ENCODE results near the gene COQ4. TPM values are rescaled to one million over a fixed set of nuclear protein-coding genes. Genes with fewer than 3 reads are reported as not detected.
A peak's percentile ranks its signal among the peaks of the same experiment; 100 is the strongest.
"Not testable (repeated sequence)": the region's sequence is repeated elsewhere in the genome, so short reads cannot be mapped to it uniquely, and the experiment has no call there.

The COQ4 gene
- total and polyA plus RNA-seq, 2 donors = 23.1 to 41.6 TPM

DNA sequence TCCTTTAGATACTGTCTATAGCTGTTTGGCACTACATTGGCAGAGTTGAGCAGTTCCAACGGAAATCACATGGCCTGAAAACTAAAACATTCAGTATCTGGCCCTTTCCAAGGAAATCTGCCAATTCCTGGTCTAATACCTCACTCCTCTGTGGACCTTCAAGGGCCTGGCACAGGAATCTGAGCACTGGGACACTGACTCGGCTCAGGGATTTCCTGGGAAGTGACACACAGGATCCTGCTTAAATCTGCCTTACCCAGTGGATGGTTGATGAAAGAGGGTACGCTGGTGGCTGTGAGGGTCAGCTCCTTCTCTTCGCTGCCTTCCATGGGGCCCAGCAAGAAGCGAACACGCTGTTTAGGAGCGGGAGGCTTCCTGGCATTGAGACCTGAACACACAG is 1.3 kb upstream of the COQ4 start:
- Histone ChIP-seq H3K4me3 (ENCODE audit: low read depth, low read length) (peak overlapping the region; percentile 80), H3K27ac (ENCODE audit: low read depth) (no peak overlapping the region), H3K4me1 (ENCODE audit: insufficient read depth) (peaks cover 1% of the 10 kb centered on the region), H3K36me3 (ENCODE audit: insufficient read depth) (no peaks in the 10 kb centered on the region)
- DNase-seq (ENCODE audit: extremely low spot score) = no peak
- WGBS = 78% methylated on average over 7 of the region's 7 CpGs

DNA sequence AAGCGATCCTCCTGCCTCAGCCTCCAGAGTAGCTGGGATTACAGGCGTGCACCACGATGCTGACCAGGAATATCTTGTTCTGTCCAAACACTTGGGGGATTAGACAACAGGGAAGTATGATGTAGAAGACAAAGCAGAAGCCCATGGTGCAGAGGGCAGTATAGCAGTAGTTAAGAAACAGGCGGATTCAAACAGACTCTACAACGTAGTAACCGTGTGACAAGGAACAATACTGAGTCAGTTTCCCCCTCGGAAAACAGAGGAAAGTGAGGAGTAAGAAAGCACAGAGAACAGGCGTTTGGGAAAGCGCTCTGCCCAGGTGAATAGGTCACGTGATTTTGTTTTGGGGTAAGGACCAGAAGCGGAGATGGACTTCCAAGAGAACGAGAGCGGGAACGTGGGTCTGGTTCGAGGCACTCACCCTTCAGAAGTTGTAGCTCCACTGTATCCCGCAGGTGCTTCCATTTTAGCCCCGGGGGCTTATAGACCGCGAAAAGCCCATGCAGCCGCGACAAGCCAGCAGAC is 698 bp upstream of the COQ4 start:
- WGBS = 1% methylated on average over 21 of the region's 21 CpGs
- Histone ChIP-seq H3K4me3 (ENCODE audit: low read depth, low read length) (peak overlapping the region; percentile 80), H3K27ac (ENCODE audit: low read depth) (no peak overlapping the region), H3K4me1 (ENCODE audit: insufficient read depth) (peaks cover 1% of the 10 kb centered on the region), H3K36me3 (ENCODE audit: insufficient read depth) (no peaks in the 10 kb centered on the region)
- no peak for DNase-seq (ENCODE audit: extremely low spot score)

DNA sequence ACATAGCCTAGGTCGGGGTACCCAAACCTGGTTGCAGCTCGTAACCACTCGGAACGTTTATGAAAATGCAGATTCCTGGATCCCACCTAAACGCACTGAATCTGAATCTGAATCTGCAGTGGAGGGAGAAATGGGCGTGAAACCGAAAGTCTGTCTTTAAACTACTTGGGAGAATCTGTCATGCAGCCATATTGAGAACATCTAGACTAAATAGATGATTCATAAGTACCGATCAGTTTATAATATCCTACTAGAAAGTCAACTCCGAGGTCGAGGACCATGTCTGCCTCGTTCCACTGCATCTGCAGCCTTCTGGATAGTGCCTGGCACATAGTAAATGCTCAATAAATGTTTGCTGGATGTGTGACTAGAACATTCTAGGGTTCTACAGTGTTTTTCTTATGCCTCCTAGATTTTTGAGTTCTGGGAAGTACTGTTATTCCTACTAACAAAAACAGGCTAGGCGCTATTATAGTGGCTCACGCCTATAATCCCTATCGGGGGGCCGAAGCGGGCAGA is 632 bp downstream of the COQ4 start:
- Histone ChIP-seq H3K4me1 (ENCODE audit: insufficient read depth) (peaks cover 1% of the 10 kb centered on the region), H3K27ac (ENCODE audit: low read depth) (peak overlapping the region; percentile 63), H3K36me3 (ENCODE audit: insufficient read depth) (no peaks in the 10 kb centered on the region), H3K4me3 (ENCODE audit: low read depth, low read length) (peak overlapping the region; percentile 80)
- whole genome bisulfite sequencing = 22% methylated on average over 16 of the region's 16 CpGs
- DNase-seq (ENCODE audit: extremely low spot score) = no peak

DNA sequence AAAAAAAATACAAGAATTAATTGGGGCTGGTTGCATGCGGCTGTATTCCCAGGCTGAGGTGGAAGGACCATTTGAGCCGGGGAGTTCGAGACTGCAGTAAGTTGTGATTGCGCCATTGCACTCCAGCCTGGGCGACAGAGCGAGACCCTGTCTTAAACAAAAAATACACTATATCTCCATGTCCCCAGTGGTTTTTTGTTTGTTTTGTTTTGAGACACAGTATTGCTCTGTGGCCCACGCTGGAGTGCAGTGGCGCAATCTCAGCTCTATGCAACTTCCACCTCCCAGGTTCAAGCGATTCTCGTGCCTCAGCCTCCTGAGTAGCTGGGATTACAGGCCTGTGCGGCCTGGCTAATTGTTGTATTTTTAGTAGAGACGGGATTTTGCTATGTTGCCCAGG is 1.2 kb downstream of the COQ4 start:
- no peak for DNase-seq (ENCODE audit: extremely low spot score)
- no peaks in the 10 kb centered on the region for H3K36me3 ChIP-seq (ENCODE audit: insufficient read depth)
- H3K4me3 ChIP-seq (ENCODE audit: low read depth, low read length) = peak overlapping the region; percentile 80
- no peak overlapping the region for H3K27ac ChIP-seq (ENCODE audit: low read depth)
- 89% methylated on average over 12 of the region's 12 CpGs for WGBS
- peaks cover 1% of the 10 kb centered on the region for H3K4me1 ChIP-seq (ENCODE audit: insufficient read depth)

DNA sequence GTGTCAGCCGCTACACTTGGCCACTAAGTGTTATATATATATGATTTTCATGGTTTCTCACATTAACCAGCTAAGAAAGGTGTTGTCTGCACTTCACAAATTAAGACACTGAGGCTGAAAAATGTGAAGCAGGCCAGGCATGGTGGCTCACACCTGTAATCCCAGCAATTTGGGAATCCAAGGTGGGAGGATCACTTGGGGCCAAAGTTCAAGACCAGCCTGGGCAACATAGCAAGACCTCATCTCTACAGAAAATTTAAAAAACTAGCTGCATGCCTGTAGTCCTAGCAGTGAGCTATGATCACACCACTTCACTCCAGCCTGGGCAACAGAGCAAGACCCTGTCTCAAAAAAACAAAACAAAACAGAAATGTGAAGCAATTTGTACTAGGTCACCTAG is 1.8 kb downstream of the COQ4 start:
- no peak for DNase-seq (ENCODE audit: extremely low spot score)
- H3K36me3 ChIP-seq (ENCODE audit: insufficient read depth) = no peaks in the 10 kb centered on the region
- WGBS = 95% methylated on average over 1 of the region's 1 CpG

DNA sequence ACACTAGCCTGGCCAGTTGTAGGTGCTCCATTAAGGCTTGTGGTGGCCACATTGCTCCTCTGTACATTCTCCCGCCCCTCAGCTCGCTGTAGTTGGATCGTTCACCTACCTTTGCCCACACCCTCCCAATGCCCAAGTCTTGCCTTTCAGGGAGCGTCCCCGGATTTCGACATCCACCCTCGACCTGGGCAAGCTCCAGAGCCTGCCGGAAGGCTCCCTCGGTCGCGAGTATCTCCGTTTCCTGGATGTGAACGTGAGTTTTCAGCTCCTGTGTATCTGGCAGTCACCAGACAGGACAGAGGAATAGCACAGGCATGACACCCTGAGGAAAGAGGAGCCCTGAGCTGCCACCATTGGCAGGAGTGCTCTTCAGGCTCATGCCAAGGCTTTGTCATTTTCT is 3.0 kb downstream of the COQ4 start:
- 88% methylated on average over 13 of the region's 13 CpGs for WGBS
- Histone ChIP-seq H3K4me3 (ENCODE audit: low read depth, low read length) (no peak overlapping the region), H3K36me3 (ENCODE audit: insufficient read depth) (no peaks in the 10 kb centered on the region)

More for the DNA sequence above, 1.8 kb downstream of the COQ4 start:
- Histone ChIP-seq H3K4me3 (ENCODE audit: low read depth, low read length) (no peak overlapping the region), H3K4me1 (ENCODE audit: insufficient read depth) (peaks cover 1% of the 10 kb centered on the region), H3K27ac (ENCODE audit: low read depth) (no peak overlapping the region)

DNA sequence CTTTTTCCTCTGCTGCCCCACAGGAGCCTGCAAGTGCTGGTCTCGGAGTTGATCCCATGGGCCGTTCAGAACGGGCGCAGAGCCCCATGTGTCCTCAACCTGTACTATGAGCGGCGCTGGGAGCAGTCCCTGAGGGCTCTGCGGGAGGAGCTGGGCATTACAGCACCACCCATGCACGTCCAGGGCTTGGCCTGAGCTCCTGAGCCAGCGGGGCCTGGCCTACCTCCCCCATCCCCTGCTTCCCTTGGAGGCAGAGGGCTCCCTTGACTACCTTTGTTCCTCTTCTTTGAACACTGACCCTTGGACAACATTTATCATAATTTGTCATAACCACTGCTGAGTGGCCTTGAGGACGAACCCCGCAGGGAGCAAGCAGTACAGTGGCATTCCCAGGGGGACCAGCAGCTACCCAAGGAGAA is 10.8 kb downstream of the COQ4 start:
- 88% methylated on average over 11 of the region's 11 CpGs for WGBS
- Histone ChIP-seq H3K27ac (ENCODE audit: low read depth) (no peak overlapping the region), H3K4me3 (ENCODE audit: low read depth, low read length) (no peak overlapping the region), H3K4me1 (ENCODE audit: insufficient read depth) (no peaks in the 10 kb centered on the region), H3K36me3 (ENCODE audit: insufficient read depth) (no peaks in the 10 kb centered on the region)
- no peak for DNase-seq (ENCODE audit: extremely low spot score)

More for the DNA sequence above, 3.0 kb downstream of the COQ4 start:
- Histone ChIP-seq H3K4me1 (ENCODE audit: insufficient read depth) (peaks cover 1% of the 10 kb centered on the region), H3K27ac (ENCODE audit: low read depth) (no peak overlapping the region)
- no peak for DNase-seq (ENCODE audit: extremely low spot score)

DNA sequence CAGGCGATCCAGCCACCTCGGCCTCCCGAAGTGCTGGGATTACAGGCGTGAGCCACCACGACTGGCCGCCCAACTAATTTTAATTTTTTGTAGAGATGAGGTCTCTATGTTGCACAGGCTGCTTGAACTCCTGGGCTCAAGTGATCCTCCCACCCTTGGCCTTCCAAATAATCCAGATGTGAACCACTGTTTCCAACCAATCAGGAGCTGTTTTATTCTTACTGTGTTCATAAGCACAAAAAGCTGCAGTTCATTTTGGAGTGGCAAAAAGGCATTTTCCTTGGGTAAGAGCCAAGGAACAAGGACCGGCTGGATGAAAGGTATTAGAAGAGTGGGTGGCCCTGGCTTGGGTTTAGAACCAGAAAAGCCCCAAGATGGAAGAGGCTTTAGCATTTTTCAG is 12.5 kb downstream of the COQ4 start:
- no peaks in the 10 kb centered on the region for H3K4me1 ChIP-seq (ENCODE audit: insufficient read depth)
- no peak for DNase-seq (ENCODE audit: extremely low spot score)
- WGBS = 80% methylated on average over 7 of the region's 7 CpGs
- no peaks in the 10 kb centered on the region for H3K36me3 ChIP-seq (ENCODE audit: insufficient read depth)
- no peak overlapping the region for H3K4me3 ChIP-seq (ENCODE audit: low read depth, low read length)
- H3K27ac ChIP-seq (ENCODE audit: low read depth) = no peak overlapping the region

DNA sequence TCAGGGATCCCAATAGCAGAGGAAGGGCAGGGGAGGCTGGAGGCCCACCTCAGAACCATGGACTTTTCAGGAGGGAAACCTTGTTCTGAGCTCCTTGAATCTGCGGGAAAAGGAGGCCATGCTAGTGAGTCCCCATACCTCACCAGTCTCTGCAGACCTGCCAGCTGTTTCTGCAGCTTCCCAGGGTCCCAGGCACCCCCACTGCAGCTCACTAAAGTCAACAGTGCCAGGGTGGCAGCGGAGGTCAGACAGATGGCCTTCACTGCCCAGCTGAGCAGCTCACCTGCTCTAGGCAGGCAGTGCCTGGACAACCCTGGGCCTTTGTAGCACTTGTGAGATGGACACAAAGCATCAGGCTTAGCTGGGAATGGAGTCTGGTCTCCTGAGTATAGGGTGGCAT is 13.3 kb downstream of the COQ4 start:
- Histone ChIP-seq H3K36me3 (ENCODE audit: insufficient read depth) (no peaks in the 10 kb centered on the region), H3K4me1 (ENCODE audit: insufficient read depth) (no peaks in the 10 kb centered on the region), H3K4me3 (ENCODE audit: low read depth, low read length) (no peak overlapping the region), H3K27ac (ENCODE audit: low read depth) (no peak overlapping the region)
- DNase-seq (ENCODE audit: extremely low spot score) = no peak
- WGBS = 94% methylated on average over 2 of the region's 2 CpGs

DNA sequence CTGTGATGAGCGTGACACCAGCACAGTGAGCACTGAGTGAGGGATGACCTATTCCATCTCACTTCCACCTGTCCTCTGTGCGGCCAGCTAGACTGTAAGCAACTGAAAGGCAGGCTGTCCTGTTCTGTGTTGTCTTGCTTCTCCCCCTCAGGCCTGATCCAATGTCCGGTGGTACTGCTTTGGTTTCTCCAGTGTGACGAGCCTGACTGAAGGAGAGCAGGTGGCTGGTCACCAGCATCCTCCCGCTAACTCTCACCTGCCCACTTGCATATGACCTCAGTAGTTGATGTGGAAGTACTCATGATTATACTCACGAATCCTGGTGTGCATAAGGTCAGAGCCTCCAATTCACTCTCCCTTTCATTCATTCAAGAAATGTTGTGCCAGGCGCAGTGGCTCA is 15.3 kb downstream of the COQ4 start:
- DNase-seq (ENCODE audit: extremely low spot score) = no peak
- WGBS = 93% methylated on average over 7 of the region's 7 CpGs
- Histone ChIP-seq H3K4me1 (ENCODE audit: insufficient read depth) (no peaks in the 10 kb centered on the region), H3K36me3 (ENCODE audit: insufficient read depth) (no peaks in the 10 kb centered on the region), H3K4me3 (ENCODE audit: low read depth, low read length) (no peak overlapping the region), H3K27ac (ENCODE audit: low read depth) (no peak overlapping the region)

DNA sequence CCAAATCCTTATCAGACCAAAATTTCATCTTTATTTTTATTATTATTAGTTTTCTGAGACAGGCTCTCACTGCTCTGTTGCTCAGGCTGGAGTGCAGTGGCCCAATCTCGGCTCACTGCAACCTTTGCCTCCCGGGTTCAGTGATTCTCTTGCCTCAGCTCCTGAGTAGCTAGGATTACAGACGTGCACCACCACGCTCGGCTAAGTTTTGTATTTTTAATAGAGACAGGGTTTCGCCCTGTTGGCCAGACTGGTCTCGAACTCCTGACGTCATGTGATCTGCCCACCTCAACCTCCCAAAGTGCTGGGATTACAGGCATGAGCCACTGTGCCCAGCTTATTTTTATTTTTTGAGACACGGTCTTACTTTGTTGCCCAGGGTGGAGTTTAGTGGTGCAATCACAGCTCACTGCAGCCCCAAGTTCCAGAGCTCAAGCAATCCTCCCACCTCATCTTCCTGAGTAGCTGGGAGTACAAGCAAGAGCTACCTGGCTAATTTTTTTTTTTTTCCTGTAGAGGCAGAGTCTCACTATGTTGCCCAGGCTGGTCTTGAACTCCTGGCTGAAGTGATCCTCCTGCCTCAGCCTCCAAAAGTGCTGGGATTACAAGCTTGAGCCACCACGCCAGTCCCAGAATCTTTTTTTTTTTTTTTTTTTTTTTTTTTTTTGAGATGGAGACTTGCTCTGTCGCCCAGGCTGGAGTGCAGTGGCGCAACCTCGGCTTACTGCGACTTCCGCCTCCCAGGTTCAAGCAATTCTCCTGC is 16.4 kb downstream of the COQ4 start:
- DNase-seq (ENCODE audit: extremely low spot score); H3K36me3 ChIP-seq (ENCODE audit: insufficient read depth); H3K4me3 ChIP-seq (ENCODE audit: low read depth, low read length); H3K27ac ChIP-seq (ENCODE audit: low read depth); H3K4me1 ChIP-seq (ENCODE audit: insufficient read depth): not testable (repeated sequence)
- 91% methylated on average over 15 of the region's 15 CpGs for WGBS

DNA sequence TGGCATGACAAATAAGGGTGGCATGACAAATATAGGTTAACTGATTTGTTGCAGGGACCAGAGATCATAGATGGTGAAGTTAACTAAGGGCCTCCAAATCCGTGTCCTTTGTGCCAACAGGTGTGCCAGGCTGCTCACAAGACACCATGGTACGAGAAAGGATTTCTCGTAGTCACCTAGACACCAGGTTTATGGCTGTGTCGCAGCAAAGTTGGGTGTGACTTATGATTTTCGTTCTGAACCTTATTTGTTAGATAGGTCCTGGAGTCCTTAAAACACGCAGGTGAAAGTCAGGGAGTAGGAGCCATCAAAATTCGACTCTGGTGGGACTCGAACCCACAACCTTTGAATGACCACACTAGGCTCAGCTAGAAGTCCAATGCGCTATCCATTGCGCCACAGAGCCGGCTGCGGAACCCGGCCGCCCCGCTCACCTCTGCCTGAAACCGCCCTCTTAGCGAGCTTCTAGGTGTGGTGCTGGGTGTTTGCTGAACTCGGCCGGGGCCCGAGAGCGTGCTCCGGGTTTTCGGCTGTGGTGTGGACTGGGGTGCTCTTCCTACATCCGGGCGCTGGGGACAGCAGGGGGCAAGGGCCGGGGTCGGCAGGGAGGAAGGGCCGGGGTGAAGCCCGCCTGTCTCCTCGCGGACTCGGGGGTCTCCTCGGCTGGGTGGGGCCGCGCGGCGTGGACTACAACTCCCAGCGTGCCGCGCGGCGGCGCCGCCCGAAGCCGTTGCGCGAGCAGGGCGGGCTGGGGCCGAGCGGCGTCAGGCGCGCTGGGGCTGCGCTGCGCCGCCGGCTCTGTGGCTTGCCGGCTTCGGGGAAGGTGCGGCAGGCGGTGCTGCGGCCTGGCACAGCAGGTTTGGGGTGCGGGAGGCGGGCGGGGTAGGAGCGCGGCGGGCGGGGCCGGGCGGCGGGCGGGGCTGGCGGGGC is 17.4 kb downstream of the COQ4 start, which contains the start of gene SLC27A4:
Gene SLC27A4, plus strand, starts transcription at position 767 of the 930 bp plus-strand sequence. CDS start 2,606 bp downstream, outside the sequence.
- H3K36me3 ChIP-seq (ENCODE audit: insufficient read depth) = no peaks in the 10 kb centered on the region
- H3K4me3 ChIP-seq (ENCODE audit: low read depth, low read length) = peak within 1 kb of the TSS; percentile 84
- WGBS = 6% methylated on average over 75 of the region's 75 CpGs
- peak within 1 kb of the TSS; percentile 70 for H3K27ac ChIP-seq (ENCODE audit: low read depth)
- no peaks in the 10 kb centered on the region for H3K4me1 ChIP-seq (ENCODE audit: insufficient read depth)
- no peak for DNase-seq (ENCODE audit: extremely low spot score)

DNA sequence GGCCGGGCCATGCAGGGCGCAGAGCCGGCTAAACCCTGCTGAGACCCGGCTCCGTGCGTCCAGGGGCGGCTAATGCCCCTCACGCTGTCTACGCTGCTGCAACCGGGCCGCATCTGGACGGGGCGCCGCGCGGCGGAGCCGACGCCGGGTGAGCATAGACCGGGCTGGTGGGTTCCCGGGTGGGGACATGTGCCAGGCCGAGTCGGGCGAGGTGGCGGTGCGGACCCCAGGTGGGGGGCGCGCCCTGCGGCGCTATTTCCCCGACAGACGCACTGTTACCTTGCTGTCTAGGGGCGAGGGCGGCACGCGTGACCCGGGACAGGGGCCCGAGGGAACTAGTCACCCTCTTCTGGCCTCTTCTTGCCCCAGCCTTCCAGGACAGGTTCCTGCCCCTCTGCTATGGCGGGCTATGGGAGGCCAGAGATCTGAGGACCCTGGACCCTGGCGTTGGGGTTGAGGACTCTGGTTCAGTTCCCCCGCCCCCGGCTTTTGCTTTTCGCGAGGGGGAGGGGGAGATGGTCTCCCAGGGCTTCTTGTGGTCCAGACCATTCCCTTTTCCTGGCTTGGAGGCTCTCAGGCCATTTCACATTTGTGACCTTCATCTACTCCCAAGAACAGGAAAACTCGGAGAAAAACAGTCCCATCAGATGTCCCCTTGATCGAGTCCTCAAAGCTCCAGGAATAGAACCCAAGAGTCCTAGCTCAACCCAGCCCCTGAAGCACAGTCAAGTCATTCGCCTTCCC is 18.2 kb downstream of the COQ4 start:
- DNase-seq (ENCODE audit: extremely low spot score) = no peak
- Histone ChIP-seq H3K4me3 (ENCODE audit: low read depth, low read length) (peak overlapping the region; percentile 84), H3K27ac (ENCODE audit: low read depth) (peak overlapping the region; percentile 70), H3K4me1 (ENCODE audit: insufficient read depth) (no peaks in the 10 kb centered on the region), H3K36me3 (ENCODE audit: insufficient read depth) (no peaks in the 10 kb centered on the region)
- under 1% methylated on average over 48 of the region's 48 CpGs for WGBS
